Subcutaneous adipose tissue (tissue), 4 donors: ENCODE measurements around the gene ZBTB16. TPM values are rescaled to one million over a fixed set of nuclear protein-coding genes. Genes with fewer than 3 reads are reported as not detected.

Source experiments
- CTCF ChIP-seq: fragments of 450-650 bp; IDR thresholded peaks from one replicate; pipeline ENCODE4 v1.5.1; 2016; ENCODE audit warnings: low read depth, mild to moderate bottlenecking, control low read depth, antibody characterized with exemption, moderate library complexity
- total RNA-seq, 4 donors: library from RNA; depleted of rRNA; stranded (reverse); fragments of >200 nt; gene quantifications; one replicate each; pipeline ENCODE4 v1.1.0, GENCODE V29; 2016

Gene ZBTB16
- total RNA-seq, 4 donors from 2014 or later = 167 to 446 (median 261) TPM

- TF ChIP-seq CTCF = no peak
These were observed 133.4 kb downstream of the ZBTB16 start for GRCh38 chr11:114192841-114193389.

GRCh38 chr11:114193730-114194679 is 134.5 kb downstream of the ZBTB16 start:
- no peak for TF ChIP-seq CTCF

- TF ChIP-seq CTCF = no peak
These were observed 135.2 kb downstream of the ZBTB16 start for GRCh38 chr11:114194702-114195101.

- TF ChIP-seq CTCF = no peak
These were observed 135.6 kb downstream of the ZBTB16 start for GRCh38 chr11:114195151-114195550.

GRCh38 chr11:114195981-114196731 is 136.6 kb downstream of the ZBTB16 start:
- TF ChIP-seq CTCF = no peak

- no peak for TF ChIP-seq CTCF
These were observed 137.6 kb downstream of the ZBTB16 start for GRCh38 chr11:114196997-114197703.
